Breast epithelium (tissue), 4 donors: Measurements from ENCODE around the gene WBP2NL. TPM values are rescaled to one million over a fixed set of nuclear protein-coding genes. Genes with fewer than 3 reads are reported as not detected.
A peak's percentile ranks its signal among the peaks of the same experiment; 100 is the strongest.

Experiments
- DNase-seq, 2 donors: peaks; one replicate each; pipeline ENCODE4 v3.0.0-alpha.2; 2019; ENCODE audit warnings: low spot score in 2 of 2
- H3K27ac ChIP-seq, 2 donors: fragments of 200-600 bp; sonication (generic) in 1 of 2; one replicate each; pipeline ENCODE4 v1.5.1; 2016 to 2019; ENCODE audit warnings: mild to moderate bottlenecking in 1 of 2
- H3K27me3 ChIP-seq, 2 donors: fragments of 200-600 bp; sonication (generic) in 1 of 2; one replicate each; pipeline versions ENCODE4 v1.5.1 to v1.6.0; 2017 to 2019; ENCODE audit warnings: control low read depth in 1 of 2, mild to moderate bottlenecking in 1 of 2
- H3K36me3 ChIP-seq: fragments of 200-600 bp; one replicate; pipeline ENCODE4 v1.5.1; 2019
- H3K4me1 ChIP-seq, 2 donors: fragments of 200-600 bp; sonication (generic); one replicate each; pipeline ENCODE4 v1.5.1; 2016 to 2019; ENCODE audit warnings: control low read depth in 1 of 2
- H3K4me3 ChIP-seq, 3 donors: fragments of 200-600 bp; sonication (generic); 1 replicate in 2 of 3; 2 replicates in 1 of 3; pipeline ENCODE4 v1.5.1; 2016 to 2019; ENCODE audit warnings: mild to moderate bottlenecking in 3 of 3, moderate library complexity in 2 of 3
- H3K9me3 ChIP-seq, 2 donors: fragments of 200-600 bp; sonication (generic) in 1 of 2; one replicate each; pipeline ENCODE4 v1.5.1; 2016 to 2019; ENCODE audit warnings: control low read depth in 1 of 2
- CTCF ChIP-seq, 3 donors: fragments of 450-650 bp; IDR thresholded peaks; one replicate each; pipeline ENCODE4 v1.5.1; 2016 to 2017; ENCODE audit warnings: antibody characterized with exemption in 3 of 3, mild to moderate bottlenecking in 3 of 3, moderate library complexity in 3 of 3
- POLR2A ChIP-seq: fragments of 450-650 bp; IDR thresholded peaks from one replicate; pipeline ENCODE4 v1.6.1; 2016; ENCODE audit warnings: antibody characterized with exemption, mild to moderate bottlenecking, moderate library complexity
- POLR2AphosphoS5 ChIP-seq, 3 donors: sonication (generic); formaldehyde crosslinking; IDR thresholded peaks; one replicate each; pipeline ENCODE4 v1.6.1; 2017; ENCODE audit warnings: antibody characterized with exemption in 3 of 3
- intact Hi-C: fragments of 100-400 bp; cut with DNase I; formaldehyde crosslinking; loops from one replicate; pipeline ENCODE4 v1.15.1; 2023; ENCODE audit warnings: low total_unique reads
- total RNA-seq, 3 donors: library from RNA; depleted of rRNA; stranded (reverse); fragments of >200 nt; gene quantifications; one replicate each; pipeline ENCODE4 v1.1.0, GENCODE V29; 2016

The WBP2NL gene
- total RNA-seq, 3 donors from 2014 or later: 0.96 to 12.3 (median 2.0) TPM

GRCh38 chr22:41957941-41958556 is 40.5 kb upstream of the WBP2NL start:
- intact Hi-C loops: no loop called here
- H3K27me3 ChIP-seq: no peaks in the 10 kb centered on the region
- DNase-seq: no peak
- no peaks in the 10 kb centered on the region for H3K36me3 ChIP-seq
- H3K4me1 ChIP-seq: peaks cover 0 to 3% of the 10 kb centered on the region in 2 donors
- peak overlapping the region in 2 of 3 donors; percentile 20 to 57 for H3K4me3 ChIP-seq
- TF ChIP-seq POLR2A (no peak), POLR2AphosphoS5 (IDR thresholded peaks at IDR 0.05) (no peak)
- H3K27ac ChIP-seq: no peak overlapping the region
- H3K9me3 ChIP-seq: no peaks in the 10 kb centered on the region

DNA sequence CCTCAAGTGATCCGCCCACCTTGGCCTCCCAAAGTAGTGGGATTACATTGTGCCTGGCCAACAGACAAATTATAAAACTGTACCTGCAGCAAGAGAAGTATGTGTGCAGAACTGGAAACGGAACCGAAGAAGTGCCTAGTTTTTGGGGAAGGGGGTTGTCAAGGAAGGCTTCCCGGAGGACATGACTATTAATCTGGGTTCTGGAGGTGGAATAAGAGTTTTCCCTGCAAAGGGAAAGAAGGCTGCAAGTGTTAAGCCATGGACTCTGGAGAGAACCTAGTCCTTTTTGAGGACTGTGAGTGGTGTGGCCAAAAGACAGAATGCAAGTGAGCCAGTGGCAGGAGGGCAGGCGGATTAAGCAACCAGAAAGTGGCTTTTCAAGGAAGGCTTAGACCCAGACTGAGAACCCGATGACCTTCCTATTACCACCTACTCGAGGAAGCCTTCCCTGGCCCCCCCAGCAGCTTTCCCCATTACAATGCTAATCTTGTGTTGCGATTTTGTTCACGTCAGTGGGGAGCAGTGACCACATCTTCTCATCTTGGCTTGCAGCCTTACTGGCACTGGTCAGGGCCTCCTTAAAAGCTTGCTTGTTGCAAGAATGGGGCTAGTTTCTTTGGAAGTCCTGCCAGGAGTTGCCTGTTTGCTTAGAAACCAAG is 35.0 kb upstream of the WBP2NL start:
- Histone ChIP-seq H3K4me3 (no peak overlapping the region), H3K36me3 (no peaks in the 10 kb centered on the region), H3K27ac (peak overlapping the region; percentile 58 to 63), H3K4me1 (peaks cover 0 to 3% of the 10 kb centered on the region in 2 donors), H3K27me3 (no peaks in the 10 kb centered on the region), H3K9me3 (no peaks in the 10 kb centered on the region)
- intact Hi-C loops: no loop called here
- no peak for TF ChIP-seq POLR2A
- no peak for TF ChIP-seq POLR2AphosphoS5 (IDR thresholded peaks at IDR 0.05)
- no peak for TF ChIP-seq CTCF (IDR thresholded peaks at IDR 0.05)
- DNase-seq: peak in 1 of 2 donors; percentile 79

- Histone ChIP-seq H3K27ac (peak overlapping the region; percentile 58 to 63), H3K27me3 (no peaks in the 10 kb centered on the region), H3K36me3 (no peaks in the 10 kb centered on the region), H3K4me3 (no peak overlapping the region), H3K4me1 (peaks cover 0 to 3% of the 10 kb centered on the region in 2 donors), H3K9me3 (no peaks in the 10 kb centered on the region)
- intact Hi-C loops: no loop called here
- TF ChIP-seq POLR2A: no peak
- no peak for TF ChIP-seq CTCF (IDR thresholded peaks at IDR 0.05)
- TF ChIP-seq POLR2AphosphoS5 (IDR thresholded peaks at IDR 0.05): no peak
- DNase-seq: peak in 1 of 2 donors; percentile 70
These were observed 34.5 kb upstream of the WBP2NL start for GRCh38 chr22:41964112-41964491.

GRCh38 chr22:41966225-41966606 is 32.4 kb upstream of the WBP2NL start:
- H3K36me3 ChIP-seq: no peaks in the 10 kb centered on the region
- intact Hi-C loops: no loop called here
- no peaks in the 10 kb centered on the region for H3K4me1 ChIP-seq
- H3K9me3 ChIP-seq: no peaks in the 10 kb centered on the region
- no peak for DNase-seq
- TF ChIP-seq POLR2AphosphoS5 (IDR thresholded peaks at IDR 0.05): no peak
- TF ChIP-seq POLR2A: no peak
- TF ChIP-seq CTCF (IDR thresholded peaks at IDR 0.05): no peak
- no peaks in the 10 kb centered on the region for H3K27me3 ChIP-seq
- no peak overlapping the region for H3K27ac ChIP-seq
- H3K4me3 ChIP-seq: no peak overlapping the region

DNA sequence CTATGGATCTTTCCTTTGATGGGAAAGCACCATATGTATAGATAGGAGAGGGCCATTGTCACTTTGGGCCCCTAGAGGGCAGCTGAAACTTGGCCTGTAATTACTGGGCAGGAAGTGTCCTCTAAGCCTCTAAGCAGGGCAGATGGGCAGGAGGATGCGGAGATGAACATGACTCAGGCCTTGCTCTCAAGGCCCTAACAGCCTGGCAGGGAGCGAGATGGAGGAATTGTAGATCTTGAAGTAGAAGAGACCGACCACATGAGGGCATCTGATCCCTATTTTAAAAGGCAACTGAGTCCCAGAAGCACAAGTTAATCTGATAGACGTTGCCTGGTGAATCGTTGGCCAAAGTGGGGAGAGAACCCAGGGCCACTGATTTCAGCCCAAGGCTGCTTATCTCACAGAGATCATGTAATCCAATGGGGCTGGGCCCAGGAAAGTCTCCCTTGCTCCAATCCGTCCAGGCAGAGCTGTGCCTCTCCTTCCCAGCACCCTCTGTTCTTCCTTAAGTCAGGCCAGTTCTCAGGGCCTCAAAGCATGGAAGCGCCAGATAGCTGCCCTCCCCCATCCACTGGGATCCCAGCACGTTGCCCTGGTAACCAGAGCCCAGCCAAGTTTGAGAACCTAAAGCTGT is 31.9 kb upstream of the WBP2NL start:
- H3K27ac ChIP-seq: no peak overlapping the region
- no peak for TF ChIP-seq POLR2A
- TF ChIP-seq CTCF (IDR thresholded peaks at IDR 0.05): peak in 1 of 3 donors; percentile 32
- no peak for TF ChIP-seq POLR2AphosphoS5 (IDR thresholded peaks at IDR 0.05)
- H3K36me3 ChIP-seq: no peaks in the 10 kb centered on the region
- no peaks in the 10 kb centered on the region for H3K4me1 ChIP-seq
- no peak for DNase-seq
- intact Hi-C loops: no loop called here
- H3K9me3 ChIP-seq: no peaks in the 10 kb centered on the region
- H3K27me3 ChIP-seq: peaks cover 0 to 4% of the 10 kb centered on the region in 2 donors
- H3K4me3 ChIP-seq: no peak overlapping the region
